ENCODE measurements around the gene CCDC201. TPM values are rescaled to one million over a fixed set of nuclear protein-coding genes. Genes with fewer than 3 reads are reported as not detected.

Gene CCDC201
- total and polyA plus RNA-seq, 9 donors = 0.15 TPM; not detected in 8

GRCh38 chr7:45884136-45884535 is 11.3 kb upstream of the CCDC201 start:
- 81 to 86% (median 86%) methylated on average over 4 of the region's 4 CpGs for WGBS, 3 donors
- peaks cover 3% of the 10 kb centered on the region for H3K4me1 ChIP-seq (ENCODE audit: insufficient read depth)

GRCh38 chr7:45882465-45882810 is 9.6 kb upstream of the CCDC201 start:
- intact Hi-C loops (cut with DNase I) = no loop called here
- TF ChIP-seq POLR2A (IDR thresholded peaks at IDR 0.05) (no peak), EP300 (IDR thresholded peaks at IDR 0.05) (no peak), CTCF (IDR thresholded peaks at IDR 0.05) (no peak)
- Histone ChIP-seq H3K9me3 (peaks cover 0 to 5% of the 10 kb centered on the region in 2 donors), H3K4me1 (ENCODE audit: insufficient read depth) (no peaks in the 10 kb centered on the region), H3K27me3 (no peaks in the 10 kb centered on the region), H3K4me3 (no peak overlapping the region), H3K27ac (no peak overlapping the region), H3K36me3 (no peaks in the 10 kb centered on the region)
- no peak for DNase-seq
- 77 to 84% (median 81%) methylated on average over 5 of the region's 5 CpGs for WGBS, 3 donors

More at GRCh38 chr7:45884136-45884535, 11.3 kb upstream of the CCDC201 start:
- Histone ChIP-seq H3K27me3 (no peaks in the 10 kb centered on the region), H3K9me3 (no peaks in the 10 kb centered on the region), H3K27ac (no peak overlapping the region), H3K4me3 (no peak overlapping the region), H3K36me3 (no peaks in the 10 kb centered on the region)
- intact Hi-C loops (cut with DNase I) = no loop called here
- DNase-seq = no peak
- no peak for TF ChIP-seq EP300 (IDR thresholded peaks at IDR 0.05)
- no peak for TF ChIP-seq POLR2A (IDR thresholded peaks at IDR 0.05)
- no peak for TF ChIP-seq CTCF (IDR thresholded peaks at IDR 0.05)

GRCh38 chr7:45881759-45882464 is 9.0 kb upstream of the CCDC201 start:
- no peak overlapping the region for H3K27ac ChIP-seq
- H3K4me3 ChIP-seq = no peak overlapping the region
- intact Hi-C loops (cut with DNase I) = no loop called here
- DNase-seq = peak in 1 of 5 donors; percentile 27
- H3K4me1 ChIP-seq (ENCODE audit: insufficient read depth) = no peaks in the 10 kb centered on the region
- H3K36me3 ChIP-seq = no peaks in the 10 kb centered on the region
- peaks cover 0 to 5% of the 10 kb centered on the region in 2 donors for H3K9me3 ChIP-seq
- 20 to 35% (median 21%) methylated on average over 12 of the region's 12 CpGs for WGBS, 3 donors
- no peak for TF ChIP-seq POLR2A (IDR thresholded peaks at IDR 0.05)
- no peak for TF ChIP-seq CTCF (IDR thresholded peaks at IDR 0.05)
- TF ChIP-seq EP300 (IDR thresholded peaks at IDR 0.05) = no peak
- no peaks in the 10 kb centered on the region for H3K27me3 ChIP-seq

GRCh38 chr7:45881280-45881758 is 8.4 kb upstream of the CCDC201 start:
- TF ChIP-seq POLR2A (IDR thresholded peaks at IDR 0.05) (no peak), CTCF (IDR thresholded peaks at IDR 0.05) (no peak)
- H3K9me3 ChIP-seq = peaks cover 0 to 5% of the 10 kb centered on the region in 2 donors
- WGBS, 3 donors = 85 to 88% (median 87%) methylated on average over 9 of the region's 9 CpGs
- H3K27me3 ChIP-seq = no peaks in the 10 kb centered on the region
- DNase-seq = no peak
- no peaks in the 10 kb centered on the region for H3K4me1 ChIP-seq (ENCODE audit: insufficient read depth)
- no peaks in the 10 kb centered on the region for H3K36me3 ChIP-seq
- intact Hi-C loops (cut with DNase I) = no loop called here
- H3K4me3 ChIP-seq = no peak overlapping the region
- no peak overlapping the region for H3K27ac ChIP-seq
